ENCODE data around the gene CAPZB. TPM values are rescaled to one million over a fixed set of nuclear protein-coding genes. Genes with fewer than 3 reads are reported as not detected.

The CAPZB gene
- total and polyA plus RNA-seq, 2 of the 4 experiments (the other 2 are of a cell fraction): 216 to 304 TPM

GRCh38 chr1:19323987-19324664 is 161.2 kb downstream of the CAPZB start:
- Histone ChIP-seq H3K27me3 (ENCODE audit: control insufficient read depth, insufficient read depth, low read length) (no peaks in the 10 kb centered on the region), H2BK20ac (ENCODE audit: low read depth, low read length) (no peak overlapping the region), H2BK120ac (ENCODE audit: low read depth, low read length) (no peak overlapping the region), H3K9ac (ENCODE audit: low read depth, low read length) (no peak overlapping the region), H4K20me1 (ENCODE audit: insufficient read depth, low read length) (no peaks in the 10 kb centered on the region; the same call in none of the 2 replicates), H4K5ac (ENCODE audit: low read depth, low read length) (no peak overlapping the region), H3K9me3 (ENCODE audit: control insufficient read depth, insufficient read depth, low read length) (no peaks in the 10 kb centered on the region), H3K9me1 (ENCODE audit: insufficient read depth, low read length) (peaks cover 6% of the 10 kb centered on the region; the same call in 1 of the 2 replicates), H3K56ac (ENCODE audit: extremely low read depth, insufficient read depth, low read length) (no peak overlapping the region), H2BK15ac (ENCODE audit: low read depth, low read length) (no peak overlapping the region), H2BK5ac (ENCODE audit: low read depth, low read length, poor library complexity, severe bottlenecking) (no peak overlapping the region), H2AK9ac (replicated peaks; ENCODE audit: low read depth, low read length, poor library complexity) (no peak overlapping the region), H2AK5ac (ENCODE audit: low read depth, low read length) (no peak overlapping the region), H4K91ac (ENCODE audit: insufficient read depth, low read depth, low read length) (no peak overlapping the region), H3K23ac (ENCODE audit: low read depth, low read length) (no peak overlapping the region), H3K4ac (ENCODE audit: low read depth, low read length) (no peak overlapping the region), H3K14ac (replicated peaks; ENCODE audit: low read depth, low read length) (no peak overlapping the region), H3K4me2 (ENCODE audit: low read depth, low read length) (no peak overlapping the region), H3K4me3 (ENCODE audit: insufficient read depth, low read depth, low read length) (no peak overlapping the region), H3K27ac (ENCODE audit: insufficient read depth, low read length) (no peak overlapping the region), H4K8ac (ENCODE audit: low read depth in 2 of 2, low read length in 2 of 2) (no peak overlapping the region), H3K36me3 (ENCODE audit: control insufficient read depth, insufficient read depth, low read length) (peaks cover 57% of the 10 kb centered on the region), H3K18ac (ENCODE audit: low read depth, low read length) (no peak overlapping the region), H2AFZ (replicated peaks; ENCODE audit: low read length, poor library complexity) (no peak overlapping the region), H3K79me1 (ENCODE audit: low read depth in 1 of 2, low read length in 2 of 2) (peaks cover 9 to 21% of the 10 kb centered on the region in 2 experiments), H3K4me1 (ENCODE audit: control insufficient read depth, insufficient read depth, low read length) (no peaks in the 10 kb centered on the region)
- dilution Hi-C loops (cut with HindIII; ENCODE audit: low sequenced_read_pairs, unreplicated experiment): no loop called here
- intact Hi-C loops (cut with micrococcal nuclease): no loop called here
- in situ Hi-C loops (cut with MboI; ENCODE audit: low sequenced_read_pairs): no loop called here
- no peak for ATAC-seq (ENCODE audit: low read depth)
- ChIA-PET CTCF (no interaction called here), POLR2A (ENCODE audit: unreplicated experiment) (no interaction called here)
- DNase-seq: no peak
- no TSS peak for BruUV-seq (replicated peaks)
- TF ChIP-seq RFX5 (IDR thresholded peaks at IDR 0.05; ENCODE audit: low read depth, low read length) (no peak), RAD21 (IDR thresholded peaks at IDR 0.05; ENCODE audit: low read length) (no peak), MXI1 (IDR thresholded peaks at IDR 0.05; ENCODE audit: borderline replicate concordance, low read depth, low read length) (no peak), MAFK (IDR thresholded peaks at IDR 0.05; ENCODE audit: low read depth, low read length) (no peak), CHD1 (IDR thresholded peaks at IDR 0.05; ENCODE audit: low read depth, low read length) (no peak), BHLHE40 (IDR thresholded peaks at IDR 0.05; ENCODE audit: low read depth, low read length) (no peak), ELK1 (IDR thresholded peaks at IDR 0.05; ENCODE audit: borderline replicate concordance, low read depth, low read length) (no peak), POLR2A (IDR thresholded peaks at IDR 0.05; ENCODE audit: low read depth, low read length) (no peak), CEBPB (IDR thresholded peaks at IDR 0.05; ENCODE audit: low read depth, low read length) (no peak), SMC3 (IDR thresholded peaks at IDR 0.05; ENCODE audit: low read depth, low read length) (no peak), USF2 (IDR thresholded peaks at IDR 0.05; ENCODE audit: low read depth, low read length) (no peak), FOS (IDR thresholded peaks at IDR 0.05; ENCODE audit: low read depth, low read length) (no peak), RCOR1 (IDR thresholded peaks at IDR 0.05; ENCODE audit: insufficient replicate concordance, low read length) (no peak), NFE2L2 (IDR thresholded peaks at IDR 0.05; ENCODE audit: low read depth, low read length) (no peak), MAZ (IDR thresholded peaks at IDR 0.05; ENCODE audit: borderline replicate concordance, low read depth, low read length) (no peak)
- TF ChIP-seq, protein P1, sequence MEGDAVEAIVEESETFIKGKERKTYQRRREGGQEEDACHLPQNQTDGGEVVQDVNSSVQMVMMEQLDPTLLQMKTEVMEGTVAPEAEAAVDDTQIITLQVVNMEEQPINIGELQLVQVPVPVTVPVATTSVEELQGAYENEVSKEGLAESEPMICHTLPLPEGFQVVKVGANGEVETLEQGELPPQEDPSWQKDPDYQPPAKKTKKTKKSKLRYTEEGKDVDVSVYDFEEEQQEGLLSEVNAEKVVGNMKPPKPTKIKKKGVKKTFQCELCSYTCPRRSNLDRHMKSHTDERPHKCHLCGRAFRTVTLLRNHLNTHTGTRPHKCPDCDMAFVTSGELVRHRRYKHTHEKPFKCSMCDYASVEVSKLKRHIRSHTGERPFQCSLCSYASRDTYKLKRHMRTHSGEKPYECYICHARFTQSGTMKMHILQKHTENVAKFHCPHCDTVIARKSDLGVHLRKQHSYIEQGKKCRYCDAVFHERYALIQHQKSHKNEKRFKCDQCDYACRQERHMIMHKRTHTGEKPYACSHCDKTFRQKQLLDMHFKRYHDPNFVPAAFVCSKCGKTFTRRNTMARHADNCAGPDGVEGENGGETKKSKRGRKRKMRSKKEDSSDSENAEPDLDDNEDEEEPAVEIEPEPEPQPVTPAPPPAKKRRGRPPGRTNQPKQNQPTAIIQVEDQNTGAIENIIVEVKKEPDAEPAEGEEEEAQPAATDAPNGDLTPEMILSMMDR (conservative IDR thresholded peaks at IDR 0.05; ENCODE audit: low read depth, low read length): no peak
- WGBS, 2 experiments (ENCODE audit: extremely low coverage in 2 of 2, insufficient read length in 1 of 2): 95% methylated on average over 10 of the region's 23 CpGs; no CpG with 5 or more reads in 1 of the 2 experiments
